Vagina (tissue), 2 donors: ENCODE results near the gene CPSF7.
"Not testable (repeated sequence)": the region's sequence is repeated elsewhere in the genome, so short reads cannot be mapped to it uniquely, and the experiment has no call there.

Experiments
- POLR2A ChIP-seq, 2 donors: fragments of 450-650 bp; IDR thresholded peaks; one replicate each; pipeline ENCODE4 v1.6.1; 2017; ENCODE audit warnings: antibody characterized with exemption in 2 of 2, mild to moderate bottlenecking in 2 of 2, moderate library complexity in 2 of 2
- TF ChIP-seq, protein P1 (sequence below), 3 experiments: fragments of 450-650 bp in 2 of 3; fragments of 200-600 bp in 1 of 3; sonication (generic) in 1 of 3; IDR thresholded peaks; one replicate each; pipeline ENCODE4 v1.5.1; 2017 to 2019; ENCODE audit warnings: antibody characterized with exemption in 3 of 3, mild to moderate bottlenecking in 2 of 3, moderate library complexity in 2 of 3

DNA sequence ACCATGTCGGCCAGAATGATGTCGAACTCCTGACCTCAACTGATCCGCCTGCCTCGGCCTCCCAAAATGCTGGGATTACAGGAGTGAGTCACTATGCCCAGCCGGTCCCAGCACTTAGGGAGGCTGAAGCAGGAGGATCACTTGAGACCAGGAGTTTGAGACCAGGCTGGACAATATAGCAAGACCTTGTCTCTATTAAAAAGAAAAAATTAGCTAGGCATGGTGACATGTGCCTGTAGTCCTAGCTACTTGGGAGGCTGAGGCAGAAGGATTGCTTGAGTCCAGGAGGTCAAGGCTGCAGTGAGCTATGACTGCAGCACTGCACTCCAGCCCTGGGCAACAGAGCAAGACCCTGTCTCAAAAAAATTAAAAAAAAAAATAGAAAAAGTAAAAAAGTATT lies 45.9 kb downstream of the CPSF7 start:
- not testable (repeated sequence) for TF ChIP-seq POLR2A (IDR thresholded peaks at IDR 0.05)
- TF ChIP-seq, protein P1, sequence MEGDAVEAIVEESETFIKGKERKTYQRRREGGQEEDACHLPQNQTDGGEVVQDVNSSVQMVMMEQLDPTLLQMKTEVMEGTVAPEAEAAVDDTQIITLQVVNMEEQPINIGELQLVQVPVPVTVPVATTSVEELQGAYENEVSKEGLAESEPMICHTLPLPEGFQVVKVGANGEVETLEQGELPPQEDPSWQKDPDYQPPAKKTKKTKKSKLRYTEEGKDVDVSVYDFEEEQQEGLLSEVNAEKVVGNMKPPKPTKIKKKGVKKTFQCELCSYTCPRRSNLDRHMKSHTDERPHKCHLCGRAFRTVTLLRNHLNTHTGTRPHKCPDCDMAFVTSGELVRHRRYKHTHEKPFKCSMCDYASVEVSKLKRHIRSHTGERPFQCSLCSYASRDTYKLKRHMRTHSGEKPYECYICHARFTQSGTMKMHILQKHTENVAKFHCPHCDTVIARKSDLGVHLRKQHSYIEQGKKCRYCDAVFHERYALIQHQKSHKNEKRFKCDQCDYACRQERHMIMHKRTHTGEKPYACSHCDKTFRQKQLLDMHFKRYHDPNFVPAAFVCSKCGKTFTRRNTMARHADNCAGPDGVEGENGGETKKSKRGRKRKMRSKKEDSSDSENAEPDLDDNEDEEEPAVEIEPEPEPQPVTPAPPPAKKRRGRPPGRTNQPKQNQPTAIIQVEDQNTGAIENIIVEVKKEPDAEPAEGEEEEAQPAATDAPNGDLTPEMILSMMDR (IDR thresholded peaks at IDR 0.05), result not testable (repeated sequence)
